GM13976 (cell line): Measurements from ENCODE around the gene CNTNAP2.
"Not testable (repeated sequence)": the region's sequence is repeated elsewhere in the genome, so short reads cannot be mapped to it uniquely, and the experiment has no call there.

Experiments used
- DNase-seq: peaks from one replicate; pipeline ENCODE4 v3.0.0; 2012; ENCODE audit warnings: low spot score
- in situ Hi-C: fragments of 300-500 bp; cut with MboI; formaldehyde crosslinking; loops from one replicate; pipeline ENCODE4 v1.12.0; 2022; ENCODE audit warnings: low sequenced_read_pairs, mixed read lengths, inconsistent platforms; ENCODE audit not compliant: unreplicated experiment
- TF ChIP-seq, protein P1 (sequence below): IDR thresholded peaks from 2 replicates; pipeline ENCODE4 v1.5.1; 2012; ENCODE audit warnings: borderline replicate concordance, mild to moderate bottlenecking; ENCODE audit not compliant: insufficient read depth; ENCODE audit errors: extremely low read depth, missing control alignments, control extremely low read depth

CNTNAP2 gene

DNA sequence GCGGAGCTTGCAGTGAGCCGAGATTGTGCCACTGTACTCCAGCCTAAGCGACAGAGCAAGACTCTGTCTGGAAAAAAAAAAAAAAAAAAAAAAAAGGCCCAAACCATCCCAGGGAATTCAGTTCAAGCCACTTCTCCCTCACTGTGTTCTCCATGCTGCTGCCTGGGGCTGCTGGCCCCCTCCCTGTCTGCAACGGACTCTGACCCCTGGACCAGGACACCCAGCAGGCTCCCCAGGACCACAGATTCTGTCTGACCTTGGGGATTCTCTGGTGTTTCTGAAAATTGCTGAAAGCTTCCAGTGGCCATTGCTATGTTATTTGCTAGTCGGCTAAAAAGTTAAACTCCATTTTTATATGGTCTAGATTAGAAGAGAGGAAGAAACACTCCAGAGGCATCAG, 2212.3 kb downstream of the CNTNAP2 start:
- TF ChIP-seq, protein P1, sequence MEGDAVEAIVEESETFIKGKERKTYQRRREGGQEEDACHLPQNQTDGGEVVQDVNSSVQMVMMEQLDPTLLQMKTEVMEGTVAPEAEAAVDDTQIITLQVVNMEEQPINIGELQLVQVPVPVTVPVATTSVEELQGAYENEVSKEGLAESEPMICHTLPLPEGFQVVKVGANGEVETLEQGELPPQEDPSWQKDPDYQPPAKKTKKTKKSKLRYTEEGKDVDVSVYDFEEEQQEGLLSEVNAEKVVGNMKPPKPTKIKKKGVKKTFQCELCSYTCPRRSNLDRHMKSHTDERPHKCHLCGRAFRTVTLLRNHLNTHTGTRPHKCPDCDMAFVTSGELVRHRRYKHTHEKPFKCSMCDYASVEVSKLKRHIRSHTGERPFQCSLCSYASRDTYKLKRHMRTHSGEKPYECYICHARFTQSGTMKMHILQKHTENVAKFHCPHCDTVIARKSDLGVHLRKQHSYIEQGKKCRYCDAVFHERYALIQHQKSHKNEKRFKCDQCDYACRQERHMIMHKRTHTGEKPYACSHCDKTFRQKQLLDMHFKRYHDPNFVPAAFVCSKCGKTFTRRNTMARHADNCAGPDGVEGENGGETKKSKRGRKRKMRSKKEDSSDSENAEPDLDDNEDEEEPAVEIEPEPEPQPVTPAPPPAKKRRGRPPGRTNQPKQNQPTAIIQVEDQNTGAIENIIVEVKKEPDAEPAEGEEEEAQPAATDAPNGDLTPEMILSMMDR, result no peak
- in situ Hi-C loops, result no loop called here
- no peak for DNase-seq

DNA sequence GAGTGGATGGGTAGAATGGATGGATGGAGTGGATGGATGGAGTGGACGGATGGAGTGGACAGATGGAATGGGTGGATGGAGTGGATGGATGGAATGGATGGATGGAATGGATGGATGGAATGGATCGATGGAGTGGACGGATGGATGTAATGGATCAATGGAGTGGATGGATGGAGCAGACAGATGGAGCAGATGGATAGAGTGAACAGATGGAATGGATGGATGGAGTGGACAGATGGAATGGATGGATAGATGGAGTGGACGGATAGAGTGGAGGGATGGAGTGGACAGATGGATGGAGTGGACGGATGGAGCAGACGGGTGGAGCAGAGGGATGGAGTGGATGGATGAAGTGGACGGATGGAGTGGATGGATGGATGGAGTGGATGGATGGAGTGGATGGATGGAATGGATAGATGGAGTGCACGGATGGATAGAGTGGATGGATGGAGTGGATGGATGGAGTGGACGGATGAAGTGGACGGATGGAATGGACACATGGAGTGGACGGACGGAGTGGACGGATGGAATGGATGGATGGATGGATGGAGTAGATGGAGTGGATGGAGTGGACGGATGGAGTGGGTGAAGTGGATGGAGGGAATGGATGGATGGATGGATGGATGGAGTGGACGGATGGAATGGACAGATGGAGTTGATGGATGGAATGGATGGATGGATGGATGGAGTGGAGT, 2213.7 kb downstream of the CNTNAP2 start:
- in situ Hi-C loops, result no loop called here
- no peak for DNase-seq
- TF ChIP-seq, protein P1, result no peak

GRCh38 chr7:148330822-148331221, 2214.2 kb downstream of the CNTNAP2 start:
- TF ChIP-seq, protein P1, result no peak
- in situ Hi-C loops, result no loop called here
- DNase-seq, result no peak

DNA sequence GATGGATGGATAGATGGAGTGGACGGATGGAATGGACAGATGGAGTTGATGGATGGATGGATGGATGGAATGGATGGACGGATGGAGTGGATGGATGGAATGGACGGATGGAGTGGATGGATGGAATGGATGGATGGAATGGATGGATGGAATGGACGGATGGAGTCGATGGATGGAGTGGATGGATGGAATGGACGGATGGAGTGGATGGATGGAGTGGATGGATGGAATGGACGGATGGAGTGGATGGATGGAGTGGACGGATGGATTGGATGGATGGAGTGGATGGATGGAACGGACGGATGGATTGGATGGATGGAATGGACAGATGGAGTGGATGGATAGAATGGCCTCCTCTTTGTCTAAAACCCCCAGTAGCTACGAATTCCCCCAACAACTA, 2214.9 kb downstream of the CNTNAP2 start:
- DNase-seq, in situ Hi-C loops: not testable (repeated sequence)

DNA sequence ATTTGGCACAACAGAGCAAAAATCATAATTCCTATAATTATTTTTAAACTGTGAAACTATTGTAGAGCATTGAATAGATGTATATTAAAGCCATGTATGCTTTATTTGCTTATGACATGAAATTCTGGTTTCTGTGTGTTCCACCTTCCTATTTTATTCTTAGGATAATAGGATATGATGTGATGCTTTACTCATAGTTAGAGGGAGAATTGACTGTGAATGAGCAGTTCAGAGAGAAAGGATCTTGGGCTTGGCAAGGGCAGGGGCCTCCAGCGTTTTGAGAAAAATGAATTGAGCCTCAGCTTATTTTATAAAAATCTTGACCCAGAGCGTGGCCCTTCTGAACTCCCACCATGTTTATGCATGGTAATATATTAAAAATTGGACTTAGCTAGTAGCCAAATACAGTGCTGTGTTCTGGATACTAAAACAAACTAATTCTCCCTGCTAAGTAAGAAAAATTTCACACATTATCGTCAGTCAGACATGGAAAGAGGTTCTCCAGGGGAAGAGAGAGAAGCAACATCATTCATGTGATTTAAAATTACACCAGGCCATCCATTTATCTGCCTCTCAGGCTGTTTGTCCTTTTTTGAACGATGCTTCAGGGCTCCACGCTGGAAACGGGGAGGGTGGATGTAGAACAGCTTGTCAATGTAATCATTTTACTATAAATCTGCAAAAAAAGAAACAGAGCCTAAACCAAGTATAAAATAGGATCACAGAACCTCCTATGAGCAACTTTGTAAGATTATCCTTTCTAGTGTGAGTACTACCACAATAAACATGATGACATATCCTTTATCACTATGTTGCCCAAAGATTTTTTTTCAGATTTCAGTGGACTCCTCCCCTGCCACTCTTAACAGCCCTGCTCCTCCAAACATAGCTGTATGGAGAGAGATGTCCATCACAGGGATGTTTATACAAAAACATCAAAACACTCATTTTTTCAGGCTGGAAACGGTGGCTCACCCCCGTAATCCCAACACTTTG, 2215.9 kb downstream of the CNTNAP2 start:
- in situ Hi-C loops, result no loop called here
- TF ChIP-seq, protein P1, result no peak
- DNase-seq, result no peak

DNA sequence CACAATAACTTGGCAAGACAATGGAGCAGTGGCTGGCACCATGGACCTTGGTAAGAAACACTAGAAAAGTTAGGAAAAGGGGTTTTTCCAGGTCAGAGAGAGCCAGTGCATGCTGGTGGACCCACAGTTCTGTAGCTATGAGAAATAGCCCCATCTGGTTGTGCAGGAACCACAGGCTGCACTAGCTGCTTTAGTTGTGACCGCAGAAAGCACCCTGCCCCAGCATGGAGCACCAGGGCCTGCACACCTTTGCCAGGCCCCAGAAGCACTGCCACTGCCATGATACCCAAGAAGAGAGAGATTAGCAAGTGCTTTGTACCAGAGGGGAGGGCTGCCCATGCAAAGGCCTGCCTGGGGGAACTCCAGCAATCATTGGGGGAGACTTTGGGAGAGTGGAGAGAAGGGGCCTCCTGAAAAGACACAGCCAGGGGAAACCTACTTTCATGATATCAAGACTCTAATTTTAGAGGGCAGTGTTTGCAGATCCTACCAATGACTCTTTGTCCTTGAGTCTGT, 2217.9 kb downstream of the CNTNAP2 start:
- in situ Hi-C loops, result no loop called here
- DNase-seq, result no peak
- TF ChIP-seq, protein P1, result no peak
